HepG2 (cell line): ENCODE results near the gene BTN1A1.

Source experiments
- CCAR2 ChIP-seq: fragments of 200-400 bp; formaldehyde crosslinking; optimal IDR thresholded peaks from 2 replicates; pipeline ENCODE3; 2018; ENCODE audit warnings: low read depth, mild to moderate bottlenecking, low read length, moderate library complexity
- MAZ ChIP-seq, 2 experiments: sonication (generic) in 1 of 2; formaldehyde crosslinking in 1 of 2; IDR thresholded peaks; 2 replicates each; pipeline versions ENCODE4 v1.5.0 to v1.6.1; 2012 to 2020; ENCODE audit warnings: low read depth in 2 of 2, mild to moderate bottlenecking in 2 of 2, borderline replicate concordance in 1 of 2, improper control_type of control experiment in 1 of 2, low read length in 1 of 2, missing genetic modification reagents in 1 of 2, moderate library complexity in 1 of 2
- MXI1 ChIP-seq: IDR thresholded peaks from 3 replicates; pipeline ENCODE4 v1.6.1; 2012; ENCODE audit warnings: low read depth, low read length, inconsistent platforms, borderline replicate concordance
- SOX5 ChIP-seq: IDR thresholded peaks from 2 replicates; pipeline ENCODE4 v1.6.1; 2016; ENCODE audit warnings: borderline replicate concordance
- ZBTB33 ChIP-seq: sonication (generic); formaldehyde crosslinking; IDR thresholded peaks from 2 replicates; pipeline ENCODE4 v1.4.0; 2020; ENCODE audit warnings: missing genetic modification reagents
- ZNF232 ChIP-seq: sonication (generic); formaldehyde crosslinking; IDR thresholded peaks from 2 replicates; pipeline ENCODE4 v1.4.0; 2020; ENCODE audit warnings: missing genetic modification reagents, borderline replicate concordance
- ZNF639 ChIP-seq: conservative IDR thresholded peaks from 2 replicates; pipeline ENCODE4 v1.6.1; 2018; ENCODE audit warnings: missing genetic modification reagents
- ZNF776 ChIP-seq: sonication (generic); formaldehyde crosslinking; IDR thresholded peaks from 2 replicates; pipeline ENCODE4 v1.4.0; 2020; ENCODE audit warnings: mild to moderate bottlenecking, missing genetic modification reagents
- ZSCAN30 ChIP-seq: sonication (generic); formaldehyde crosslinking; IDR thresholded peaks from 2 replicates; pipeline ENCODE4 v1.5.0; 2020; ENCODE audit warnings: mild to moderate bottlenecking, missing genetic modification reagents

GRCh38 chr6:26478985-26479278, 21.2 kb upstream of the BTN1A1 start:
- TF ChIP-seq MXI1 (no peak), MAZ (IDR thresholded peaks at IDR 0.05; ENCODE audit: borderline replicate concordance, low read depth, low read length) (no peak), MAZ (CRISPR knock-in tag; IDR thresholded peaks at IDR 0.05; ENCODE audit: low read depth) (no peak), ZNF639 (CRISPR knock-in tag) (no peak), ZSCAN30 (CRISPR knock-in tag) (no peak), ZBTB33 (no peak), ZNF232 (CRISPR knock-in tag) (no peak), CCAR2 (no peak), SOX5 (CRISPR knock-in tag) (no peak), ZNF776 (CRISPR knock-in tag) (no peak)
